GM12892 (cell line): ENCODE results near the gene BNC1.

ENCODE experiments used
- DNase-seq: peaks from one replicate; pipeline ENCODE4 v3.0.0; 2011; ENCODE audit not compliant: insufficient read length
- FAIRE-seq: peaks from 2 replicates; lab custom pipeline; 2011; peaks lifted over from hg19 to GRCh38; lab: Jason Lieb, UNC
- POLR2A ChIP-seq: IDR thresholded peaks from 2 replicates; pipeline ENCODE4 v1.6.1; 2011; ENCODE audit warnings: low read depth, low read length, control low read depth
- POLR2AphosphoS5 ChIP-seq: IDR thresholded peaks from 2 replicates; pipeline ENCODE4 v1.6.1; 2011; ENCODE audit warnings: low read depth, low read length, control low read depth
- TAF1 ChIP-seq: IDR thresholded peaks from 2 replicates; pipeline ENCODE4 v1.6.1; 2011; ENCODE audit warnings: low read depth, mild to moderate bottlenecking, control low read depth, low read length, borderline replicate concordance

Gene BNC1

GRCh38 chr15:83310521-83311456 is 26.3 kb upstream of the BNC1 start:
- no peak for TF ChIP-seq POLR2A
- TF ChIP-seq POLR2AphosphoS5 = no peak
- no peak for TF ChIP-seq TAF1
- DNase-seq (no peak), FAIRE-seq (no peak)

- FAIRE-seq = no peak
- DNase-seq = no peak
- TF ChIP-seq POLR2A (no peak), POLR2AphosphoS5 (no peak), TAF1 (no peak)
Measured at GRCh38 chr15:83308671-83309070, 24.2 kb upstream of the BNC1 start.

DNA sequence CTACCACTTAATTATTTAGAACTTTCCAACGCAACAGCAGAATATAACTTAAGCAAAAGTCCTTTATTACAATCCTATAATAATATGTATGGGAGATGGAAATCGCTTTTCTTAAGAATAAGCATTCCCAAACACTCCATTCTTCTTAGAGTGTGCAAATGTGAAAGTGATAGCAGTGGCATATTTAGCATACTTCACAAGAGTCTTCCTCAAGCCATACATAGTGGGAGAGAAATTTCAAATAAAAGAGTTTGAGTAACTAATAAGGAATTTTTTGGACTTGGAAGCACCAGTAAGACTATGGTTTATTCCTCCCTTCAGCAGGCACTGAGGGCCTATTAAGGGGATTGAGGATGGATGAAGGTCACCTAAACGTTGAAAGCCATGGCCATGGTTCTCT is 22.1 kb upstream of the BNC1 start:
- no peak for TF ChIP-seq POLR2A
- TF ChIP-seq POLR2AphosphoS5 = no peak
- TF ChIP-seq TAF1 = no peak
- DNase-seq (no peak), FAIRE-seq (no peak)

DNA sequence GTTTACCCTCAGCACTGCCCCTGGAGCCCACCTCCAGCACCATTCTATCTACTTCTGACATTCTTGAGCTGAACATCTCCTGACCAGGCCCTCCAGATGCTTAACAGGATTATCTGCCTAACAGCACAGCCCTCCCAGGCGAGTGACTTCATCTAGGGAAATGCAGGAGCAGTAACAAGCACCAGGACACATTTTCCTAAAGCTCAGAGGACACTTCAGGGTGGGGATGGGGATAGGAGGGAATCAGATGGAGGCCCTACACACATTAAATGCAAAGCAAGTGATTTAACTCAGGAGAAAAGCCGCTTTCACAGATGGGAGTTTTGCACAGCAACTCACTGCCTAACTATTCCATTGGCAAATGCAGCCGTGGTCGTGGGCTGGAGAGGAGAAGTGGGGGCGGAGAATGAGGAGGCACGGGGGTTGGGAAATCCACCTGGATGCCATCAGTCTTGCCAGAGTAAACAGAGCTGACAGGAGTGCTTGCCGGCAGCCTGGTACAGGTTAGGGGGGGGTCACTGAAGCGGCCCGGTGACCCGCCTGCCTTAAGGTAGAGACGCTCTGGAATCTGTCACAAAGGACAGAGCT is 21.3 kb upstream of the BNC1 start:
- DNase-seq (no peak), FAIRE-seq (no peak)
- TF ChIP-seq POLR2AphosphoS5 (no peak), POLR2A (no peak), TAF1 (no peak)

GRCh38 chr15:83304861-83305703 is 20.6 kb upstream of the BNC1 start:
- DNase-seq = no peak
- TF ChIP-seq POLR2A (no peak), POLR2AphosphoS5 (no peak), TAF1 (no peak)
- no peak for FAIRE-seq

- TF ChIP-seq TAF1 = no peak
- TF ChIP-seq POLR2A = no peak
- no peak for TF ChIP-seq POLR2AphosphoS5
- DNase-seq = no peak
- no peak for FAIRE-seq
Measured at GRCh38 chr15:83303535-83303934, 19.1 kb upstream of the BNC1 start.

- FAIRE-seq (no peak), DNase-seq (no peak)
- TF ChIP-seq POLR2A = no peak
- TF ChIP-seq POLR2AphosphoS5 = no peak
- TF ChIP-seq TAF1 = no peak
Measured at GRCh38 chr15:83300826-83301225, 16.4 kb upstream of the BNC1 start.

DNA sequence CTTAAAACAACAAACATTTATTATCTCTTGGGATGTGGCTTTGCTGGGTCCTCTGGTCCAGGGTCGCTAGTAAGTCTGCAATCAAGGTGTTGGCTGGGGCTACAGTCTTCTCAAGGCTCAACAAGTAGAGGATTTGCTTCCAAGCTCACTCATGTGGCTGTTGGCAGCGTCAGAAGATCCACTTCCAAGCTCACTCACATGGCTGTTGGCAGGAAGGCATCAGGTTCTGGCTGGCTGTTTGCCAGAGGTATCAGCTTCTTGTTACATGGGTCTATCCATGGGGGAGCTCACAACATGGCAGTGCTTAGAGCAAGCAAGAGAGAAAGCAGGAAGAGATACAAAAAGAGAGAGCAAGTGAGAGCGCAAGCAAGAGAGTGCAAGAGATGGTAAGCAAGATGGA is 15.0 kb upstream of the BNC1 start:
- TF ChIP-seq TAF1 = no peak
- TF ChIP-seq POLR2A = no peak
- TF ChIP-seq POLR2AphosphoS5 = no peak
- no peak for DNase-seq

GRCh38 chr15:83295417-83295816 is 11.0 kb upstream of the BNC1 start:
- no peak for FAIRE-seq
- DNase-seq = no peak
- TF ChIP-seq TAF1 = no peak
- no peak for TF ChIP-seq POLR2A
- TF ChIP-seq POLR2AphosphoS5 = no peak

More for the DNA sequence above, 15.0 kb upstream of the BNC1 start:
- no peak for FAIRE-seq

- FAIRE-seq (no peak), DNase-seq (no peak)
- TF ChIP-seq POLR2A (no peak), TAF1 (no peak)
Measured at GRCh38 chr15:83293201-83293600, 8.7 kb upstream of the BNC1 start.

GRCh38 chr15:83292317-83292716 is 7.9 kb upstream of the BNC1 start:
- no peak for FAIRE-seq
- no peak for TF ChIP-seq POLR2A
- no peak for TF ChIP-seq TAF1
- no peak for TF ChIP-seq POLR2AphosphoS5
- DNase-seq = no peak

GRCh38 chr15:83290236-83290635 is 5.8 kb upstream of the BNC1 start:
- FAIRE-seq = no peak
- DNase-seq = no peak

More at GRCh38 chr15:83290236-83290635, 5.8 kb upstream of the BNC1 start:
- TF ChIP-seq POLR2A (no peak), TAF1 (no peak), POLR2AphosphoS5 (no peak)
